GM12878 (cell line): ENCODE data around the gene ITGA2. TPM values are rescaled to one million over a fixed set of nuclear protein-coding genes. Genes with fewer than 3 reads are reported as not detected.

ENCODE experiments used
- ATAC-seq: fragments of 200-7000 bp; cut with Tn5 transposase; 3 replicates; pipeline ENCODE4 v1.9.1; 2020; ENCODE audit warnings: mild to moderate bottlenecking, moderate library complexity
- BruUV-seq: library from RNA; stranded (reverse); fragments of 400-500 nt; replicated peaks from 2 replicates; lab custom pipeline; 2021; lab: Mats Ljungman, UMichigan
- CTCF ChIA-PET: fragments of 300-600 bp; sonication (Branson Sonifier 250); formaldehyde crosslinking; extraction: SDS; loops from one replicate; lab custom pipeline; 2021; ENCODE audit warnings: inconsistent platforms; lab: Yijun Ruan, JAX
- POLR2A ChIA-PET: fragments of 350-600 bp; formaldehyde crosslinking; extraction: SDS; loops from one replicate; lab custom pipeline; 2021; ENCODE audit warnings: inconsistent platforms; lab: Charles Lee
- RAD21 ChIA-PET: fragments of 300-600 bp; sonication (Branson Sonifier 250); formaldehyde crosslinking; loops from one replicate; lab custom pipeline; 2023; ENCODE audit warnings: antibody characterized with exemption; ENCODE audit not compliant: unreplicated experiment; lab: Charles Lee
- SMC1A ChIA-PET: fragments of 300-600 bp; sonication (Branson Sonifier 250); formaldehyde crosslinking; loops from one replicate; lab custom pipeline; 2023; ENCODE audit not compliant: unreplicated experiment, uncharacterized antibody; lab: Charles Lee
- DNase-seq: peaks from one replicate; pipeline ENCODE4 v3.0.0-alpha.2; 2011; ENCODE audit warnings: low read depth, low spot score
- FAIRE-seq: peaks from 3 replicates; lab custom pipeline; 2011; peaks lifted over from hg19 to GRCh38; lab: Jason Lieb, UNC
- H2AFZ ChIP-seq: 2 replicates; pipeline ENCODE4 v1.6.0; 2011; ENCODE audit warnings: low read depth, low read length, control low read depth; ENCODE audit not compliant: control insufficient read depth
- H3K27ac ChIP-seq: 2 replicates; pipeline ENCODE4 v1.5.1; 2011; ENCODE audit warnings: control low read depth; ENCODE audit not compliant: control insufficient read depth, insufficient read depth
- H3K27me3 ChIP-seq, 2 experiments: replicated peaks in 1 of 2; 2 replicates each; pipeline versions ENCODE4 v1.6.0 to v1.6.1; 2011; ENCODE audit warnings: low read length in 1 of 2; ENCODE audit not compliant: control insufficient read depth in 2 of 2, insufficient read depth in 2 of 2
- H3K36me3 ChIP-seq, 2 experiments: 2 replicates each; pipeline ENCODE4 v1.5.1; 2011; ENCODE audit warnings: low read length in 1 of 2; ENCODE audit not compliant: control insufficient read depth in 2 of 2, insufficient read depth in 2 of 2
- H3K4me1 ChIP-seq: 2 replicates; pipeline ENCODE4 v1.6.1; 2011; ENCODE audit warnings: mild to moderate bottlenecking, low read length, moderate library complexity, mixed read lengths; ENCODE audit not compliant: control insufficient read depth, insufficient read depth
- H3K4me2 ChIP-seq: 2 replicates; pipeline ENCODE4 v1.6.0; 2011; ENCODE audit warnings: control low read depth; ENCODE audit not compliant: control insufficient read depth, insufficient read depth
- H3K4me3 ChIP-seq: fragments of 200-600 bp; sonication (generic); 2 replicates; pipeline ENCODE4 v1.5.1; 2016
- H3K79me2 ChIP-seq: 2 replicates; pipeline ENCODE4 v1.6.0; 2011; ENCODE audit warnings: low read length; ENCODE audit not compliant: control insufficient read depth, insufficient read depth
- H3K9ac ChIP-seq: 2 replicates; pipeline ENCODE4 v1.8.0; 2011; ENCODE audit warnings: low read length, control low read depth, mixed read lengths; ENCODE audit not compliant: control insufficient read depth, insufficient read depth
- H3K9me3 ChIP-seq: replicated peaks from 3 replicates; pipeline ENCODE4 v1.5.1; 2011; ENCODE audit warnings: mild to moderate bottlenecking, low read length; ENCODE audit not compliant: control insufficient read depth, insufficient read depth
- H4K20me1 ChIP-seq: 2 replicates; pipeline ENCODE4 v1.6.0; 2011; ENCODE audit not compliant: control insufficient read depth, insufficient read depth
- ATF3 ChIP-seq: IDR thresholded peaks from 2 replicates; pipeline ENCODE4 v1.6.1; 2011; ENCODE audit warnings: low read depth, mild to moderate bottlenecking, low read length, moderate library complexity, borderline replicate concordance; ENCODE audit errors: extremely low read depth
- MAX ChIP-seq: IDR thresholded peaks from 2 replicates; pipeline ENCODE4 v1.6.1; 2012; ENCODE audit warnings: low read depth, low read length, improper control_type of control experiment
- MYB ChIP-seq: fragments of 150-350 bp; IDR thresholded peaks from 2 replicates; pipeline ENCODE4 v1.6.1; 2014; ENCODE audit warnings: mild to moderate bottlenecking, low read depth, low read length, borderline replicate concordance
- NRF1 ChIP-seq: conservative IDR thresholded peaks from 2 replicates; pipeline ENCODE4 v1.6.1; 2011; ENCODE audit warnings: mild to moderate bottlenecking, low read depth, low read length, improper control_type of control experiment
- PBX3 ChIP-seq: IDR thresholded peaks from 2 replicates; pipeline ENCODE4 v1.6.1; 2011; ENCODE audit warnings: mild to moderate bottlenecking, low read depth, low read length, moderate library complexity; ENCODE audit not compliant: insufficient replicate concordance
- SKIL ChIP-seq: fragments of 450-650 bp; IDR thresholded peaks from 2 replicates; pipeline ENCODE4 v1.6.1; 2017; ENCODE audit warnings: mild to moderate bottlenecking, low read depth, inconsistent platforms; ENCODE audit not compliant: poor library complexity, severe bottlenecking
- TCF12 ChIP-seq: IDR thresholded peaks from 2 replicates; pipeline ENCODE4 v1.6.1; 2011; ENCODE audit warnings: low read depth, mild to moderate bottlenecking, low read length
- WGBS: methylation state at CpG from one replicate; pipeline ENCODE4 v1.1.6; 2016; ENCODE audit warnings: low lambda C conversion rate; ENCODE audit not compliant: insufficient replicate concordance, insufficient coverage; ENCODE audit errors: missing lambda C conversion rate; 5-methylcytosine and 5-hydroxymethylcytosine counted together
- in situ Hi-C: fragments of 300-500 bp; cut with MboI; formaldehyde crosslinking; loops from 9 replicates; pipeline ENCODE4 v1.14.3; 2018; ENCODE audit warnings: mixed read lengths
- intact Hi-C: fragments of 100-400 bp; cut with micrococcal nuclease; formaldehyde crosslinking; loops from one replicate; pipeline ENCODE4 v1.14.2; 2022; ENCODE audit not compliant: unreplicated experiment
- polyA plus RNA-seq, 11 experiments: library from polyadenylated mRNA; depleted of rRNA in 4 of 11; unstranded in 6 of 11; stranded (reverse) in 5 of 11; fragments of >200 nt; fragmentation: Nextera tagmentation in 4 of 11; fragmentation: Illumina TruSeq in 1 of 11; extraction: Ambion mirVana in 4 of 11; extraction: Trizol in 1 of 11; gene quantifications; 1 replicate in 1 of 11; 2 replicates in 10 of 11; pipeline versions ENCODE4 v1.2.1 to v1.2.3, GENCODE V29; 2011 to 2016; ENCODE audit warnings: inconsistent platforms in 2 of 11, missing spikeins in 2 of 11, low read depth in 1 of 11
- total RNA-seq, 4 experiments: library from RNA; depleted of rRNA in 3 of 4; stranded (reverse); fragments of >200 nt in 3 of 4; fragmentation: Illumina TruSeq in 1 of 4; extraction: Trizol in 1 of 4; gene quantifications; 2 replicates each; pipeline versions ENCODE4 v1.2.1 to v1.2.3, GENCODE V29; 2013 to 2021

ITGA2 gene
- total and polyA plus RNA-seq, 10 of the 15 experiments (the other 5 are each of a cell fraction or from before 2014, with no cell fraction given): under 0.01 to 0.13 (median 0.03) TPM; not detected in 6

- Histone ChIP-seq H3K79me2 (no peaks in the 10 kb centered on the region), H4K20me1 (no peaks in the 10 kb centered on the region), H3K4me1 (no peaks in the 10 kb centered on the region), H3K9me3 (no peaks in the 10 kb centered on the region), H3K9ac (no peak overlapping the region), H2AFZ (no peak overlapping the region), H3K4me2 (no peak overlapping the region), H3K36me3 (no peaks in the 10 kb centered on the region), H3K27ac (no peak overlapping the region), H3K4me3 (no peak overlapping the region), H3K27me3 (peaks cover 0 to 5% of the 10 kb centered on the region in 2 experiments; a peak in 1 of 4 replicates)
- no TSS peak for BruUV-seq
- intact Hi-C loops (no loop called here), in situ Hi-C loops (no loop called here)
- ATAC-seq (no peak), DNase-seq (no peak), FAIRE-seq (no peak)
- ChIA-PET CTCF (interaction anchor here (0.8 to 1.3 kb wide), 2 partner anchors 13 to 119 kb away, joined by 3 read pairs; no protein-coding TSS in a partner anchor), SMC1A (interaction anchor here (1.0 to 1.4 kb wide), 2 partner anchors 13 kb away, joined by 3 read pairs; no protein-coding TSS in a partner anchor), POLR2A (no interaction called here), RAD21 (no interaction called here)
- 26% methylated on average over 4 of the region's 4 CpGs for WGBS
- TF ChIP-seq ATF3 (no peak), TCF12 (no peak)
These were observed 79.2 kb downstream of the ITGA2 start for GRCh38 chr5:53068291-53068836.

- POLR2A ChIA-PET: no interaction called here
- RAD21 ChIA-PET: no interaction called here
- H3K27ac ChIP-seq: no peak overlapping the region
- no peaks in the 10 kb centered on the region for H3K9me3 ChIP-seq
- no peaks in the 10 kb centered on the region for H4K20me1 ChIP-seq
- ATAC-seq (no peak), FAIRE-seq (no peak), DNase-seq (no peak)
- intact Hi-C loops: no loop called here
- H3K36me3 ChIP-seq: no peaks in the 10 kb centered on the region
- TF ChIP-seq SKIL (no peak), NRF1 (no peak), MYB (no peak), MAX (no peak), PBX3 (no peak)
- CTCF ChIA-PET: interaction anchor here (0.9 kb wide), 1 partner anchor 121 kb away, joined by 4 read pairs; no protein-coding TSS in a partner anchor
- no peak overlapping the region for H2AFZ ChIP-seq
- H3K4me3 ChIP-seq: no peak overlapping the region
- H3K79me2 ChIP-seq: no peaks in the 10 kb centered on the region
- no peak overlapping the region for H3K9ac ChIP-seq
- SMC1A ChIA-PET: interaction anchor here (1.4 kb wide), 1 partner anchor 12 kb away, joined by 3 read pairs; no protein-coding TSS in a partner anchor
- no TSS peak for BruUV-seq
- 50% methylated on average over 5 of the region's 5 CpGs for WGBS
- no peak overlapping the region for H3K4me2 ChIP-seq
- in situ Hi-C loops: no loop called here
- no peaks in the 10 kb centered on the region for H3K4me1 ChIP-seq
- H3K27me3 ChIP-seq: peaks cover 0 to 5% of the 10 kb centered on the region in 2 experiments; a peak in 2 of 4 replicates
These were observed 80.5 kb downstream of the ITGA2 start for GRCh38 chr5:53069626-53070025.
